Heart right ventricle (tissue), 16 donors: ENCODE data around the gene LAPTM4A. TPM values are rescaled to one million over a fixed set of nuclear protein-coding genes. Genes with fewer than 3 reads are reported as not detected.

ENCODE experiments used
- ATAC-seq, 8 donors: fragments of 200-7000 bp; cut with Tn5 transposase; one replicate each; pipeline ENCODE4 v1.9.1; 2020; ENCODE audit warnings: mild to moderate bottlenecking in 8 of 8, moderate library complexity in 8 of 8, moderate number of reproducible peaks in 1 of 8
- DNase-seq, 2 donors: peaks; one replicate each; pipeline ENCODE4 v3.0.0-alpha.2; 2020
- H3K27ac ChIP-seq, 10 donors: fragments of 200-600 bp; sonication (generic) in 2 of 10; one replicate each; pipeline versions ENCODE4 v1.5.0 to v1.8.0; 2020 to 2022; ENCODE audit warnings: mild to moderate bottlenecking in 3 of 10
- H3K27me3 ChIP-seq, 7 donors: fragments of 200-600 bp; one replicate each; pipeline ENCODE4 v1.8.0; 2021 to 2022; ENCODE audit warnings: mild to moderate bottlenecking in 2 of 7
- H3K36me3 ChIP-seq, 9 donors: fragments of 200-600 bp; sonication (generic) in 1 of 9; one replicate each; pipeline versions ENCODE4 v1.5.0 to v1.8.0; 2020 to 2022; ENCODE audit warnings: mild to moderate bottlenecking in 2 of 9
- H3K4me1 ChIP-seq, 9 donors: fragments of 200-600 bp; sonication (generic) in 1 of 9; one replicate each; pipeline versions ENCODE4 v1.5.0 to v1.8.0; 2020 to 2022; ENCODE audit warnings: mild to moderate bottlenecking in 4 of 9
- H3K4me3 ChIP-seq, 10 donors: fragments of 200-600 bp; sonication (generic) in 2 of 10; one replicate each; pipeline versions ENCODE4 v1.5.0 to v1.8.0; 2020 to 2022; ENCODE audit warnings: mild to moderate bottlenecking in 7 of 10, moderate library complexity in 2 of 10
- H3K9me3 ChIP-seq, 11 donors: fragments of 200-600 bp in 10 of 11; sonication (generic) in 2 of 11; one replicate each; pipeline versions ENCODE4 v1.5.0 to v1.8.0; 2013 to 2022; ENCODE audit warnings: mild to moderate bottlenecking in 2 of 11, control low read depth in 1 of 11, moderate library complexity in 1 of 11
- WGBS, 2 donors: extraction: QIAGEN DNeasy Blood & Tissue Kit; methylation state at CpG; one replicate each; pipeline ENCODE4 v1.1.7; 2013; ENCODE audit warnings: inconsistent platforms in 1 of 2; 5-methylcytosine and 5-hydroxymethylcytosine counted together
- intact Hi-C, 10 donors: fragments of 100-400 bp; cut with DNase I; formaldehyde crosslinking; loops; one replicate each; pipeline versions ENCODE4 v1.11.1 to v1.14.2; 2022
- polyA plus RNA-seq, 2 donors: library from polyadenylated mRNA; stranded (reverse); fragments of 200-250 nt; gene quantifications; one replicate each; pipeline ENCODE4 v1.2.3, GENCODE V29; 2013
- total RNA-seq, 10 donors: library from RNA; stranded (reverse); fragmentation: NEBNext Ultra II Directional in 3 of 10; extraction: Animal tissue kit (Norgen Biotek cat#: 25700) in 3 of 10; gene quantifications; one replicate each; pipeline versions ENCODE4 v1.2.1 to v1.2.4, GENCODE V29; 2021 to 2023
- TF ChIP-seq, protein P1 (sequence below), 9 donors: fragments of 200-600 bp; sonication (generic) in 2 of 9; IDR thresholded peaks; one replicate each; pipeline versions ENCODE4 v1.5.0 to v1.8.0; 2021 to 2022; ENCODE audit warnings: antibody characterized with exemption in 9 of 9, mild to moderate bottlenecking in 5 of 9, moderate library complexity in 1 of 9
- donor health status: Arrhythmogenic right ventricular cardiomyopathy.
- donor health status: ischemic (EF 13 %, LVEDD 7.1; RV severe dilation, severe dysfunction).
- donor health status: healthy with polysubstance abuse.
- donor health status: DM: no; HTN: yes; CAD: no.
- donor health status: DM: no; HTN: no; CAD: no.
- donor health status: ischemic (EF 25% LVEDD 6.9; RV normal size, moderate dysfunction).
- donor health status: ischemic (EF 25% LVEDD 5.7; RV mildly dilated, moderate dysfunction).
- donor health status: healthy.
- donor health status: DM: yes; HTN: yes; CAD: no.
- donor health status: Ischemic cardiomyopathy.
- donor health status: ischemic (EF 35%, LVEDD 5.7; RV mildly dilated, moderate dysfunction).
- donor health status: nonischemic (EF 11% LVEDD 7.7; RV severe dilation, severe dysfunction).
- donor health status: DM: yes; HTN: yes; CAD: no.
- donor health status: PGD.
- donor health status: ischemic (EF 29% LVEDD 5.4; RV normal size, mild dysfunction).
- donor health status: nonischemic (EF 23%, LVEDD 6.1; RV moderate dilation, normal function).

Gene LAPTM4A
- total and polyA plus RNA-seq, 12 donors, result 83.3 to 325 (median 183) TPM

DNA sequence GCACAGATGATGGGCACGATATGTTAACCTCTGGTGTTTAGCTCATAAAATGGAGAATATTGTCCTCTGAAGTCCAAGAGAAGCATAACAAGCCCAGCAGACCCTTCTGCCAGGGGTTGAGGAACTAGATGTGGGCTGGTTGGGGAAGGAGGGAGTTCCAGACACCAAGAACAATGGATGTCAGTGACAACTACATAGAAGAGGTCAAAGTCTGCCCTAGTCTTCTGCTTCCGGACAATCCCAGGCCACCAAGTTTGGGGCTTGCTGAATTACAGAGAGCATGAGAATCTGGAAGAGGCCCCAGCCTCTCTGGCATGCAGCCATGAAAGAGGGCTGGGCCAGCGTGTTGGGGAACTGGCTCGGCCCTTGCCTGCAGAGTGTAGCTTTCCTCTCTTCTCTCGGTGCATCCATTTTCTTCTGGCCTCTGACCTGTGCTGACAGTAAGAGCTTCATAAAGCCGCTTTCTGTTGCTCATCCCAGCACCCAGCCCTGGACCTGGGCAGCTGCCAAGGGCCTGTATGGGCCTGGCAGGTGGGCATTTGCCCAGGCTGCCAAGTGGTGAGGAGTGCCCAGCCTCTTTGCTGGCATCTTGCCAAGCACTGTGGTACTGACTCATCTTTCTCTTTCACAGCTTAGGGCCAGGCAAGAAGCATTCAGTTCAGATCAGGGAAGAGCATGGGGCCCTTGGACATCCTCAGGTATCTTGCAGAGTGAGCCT is 14.6 kb upstream of the LAPTM4A start:
- peak; percentile 44 to 85 (median 74) for ATAC-seq
- intact Hi-C loops, result no loop called here

DNA sequence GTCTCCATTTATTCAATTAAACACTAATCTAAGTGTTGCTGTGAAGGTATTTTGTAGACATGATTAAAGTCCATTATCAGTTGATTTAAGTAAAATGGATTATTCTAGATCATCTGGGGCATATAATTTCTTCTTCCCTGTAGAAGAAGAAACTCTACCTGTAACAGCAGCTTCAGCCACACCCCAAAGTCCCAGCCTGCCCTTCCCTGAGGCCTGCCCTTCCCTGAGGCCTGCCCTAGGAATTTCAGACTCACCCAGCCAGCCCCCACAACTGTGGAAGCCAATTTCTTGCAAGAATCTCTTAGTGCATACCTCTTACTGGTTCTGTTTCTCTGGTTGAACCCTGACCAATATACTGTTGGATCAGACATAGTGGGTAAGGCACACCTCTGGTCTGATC is 13.4 kb upstream of the LAPTM4A start:
- DNase-seq (no peak), ATAC-seq (no peak)
- Histone ChIP-seq H3K27me3 (no peaks in the 10 kb centered on the region), H3K4me3 (no peak overlapping the region), H3K36me3 (no peaks in the 10 kb centered on the region), H3K27ac (no peak overlapping the region), H3K4me1 (peaks cover 0 to 23% (median 10%) of the 10 kb centered on the region in 9 donors), H3K9me3 (peaks cover 0 to 8% (median 0%) of the 10 kb centered on the region in 11 donors)
- intact Hi-C loops, result no loop called here
- TF ChIP-seq, protein P1, sequence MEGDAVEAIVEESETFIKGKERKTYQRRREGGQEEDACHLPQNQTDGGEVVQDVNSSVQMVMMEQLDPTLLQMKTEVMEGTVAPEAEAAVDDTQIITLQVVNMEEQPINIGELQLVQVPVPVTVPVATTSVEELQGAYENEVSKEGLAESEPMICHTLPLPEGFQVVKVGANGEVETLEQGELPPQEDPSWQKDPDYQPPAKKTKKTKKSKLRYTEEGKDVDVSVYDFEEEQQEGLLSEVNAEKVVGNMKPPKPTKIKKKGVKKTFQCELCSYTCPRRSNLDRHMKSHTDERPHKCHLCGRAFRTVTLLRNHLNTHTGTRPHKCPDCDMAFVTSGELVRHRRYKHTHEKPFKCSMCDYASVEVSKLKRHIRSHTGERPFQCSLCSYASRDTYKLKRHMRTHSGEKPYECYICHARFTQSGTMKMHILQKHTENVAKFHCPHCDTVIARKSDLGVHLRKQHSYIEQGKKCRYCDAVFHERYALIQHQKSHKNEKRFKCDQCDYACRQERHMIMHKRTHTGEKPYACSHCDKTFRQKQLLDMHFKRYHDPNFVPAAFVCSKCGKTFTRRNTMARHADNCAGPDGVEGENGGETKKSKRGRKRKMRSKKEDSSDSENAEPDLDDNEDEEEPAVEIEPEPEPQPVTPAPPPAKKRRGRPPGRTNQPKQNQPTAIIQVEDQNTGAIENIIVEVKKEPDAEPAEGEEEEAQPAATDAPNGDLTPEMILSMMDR (IDR thresholded peaks at IDR 0.05), result no peak

More for the DNA sequence above, 14.6 kb upstream of the LAPTM4A start:
- Histone ChIP-seq H3K9me3 (peaks cover 0 to 8% (median 0%) of the 10 kb centered on the region in 11 donors), H3K36me3 (no peaks in the 10 kb centered on the region), H3K4me1 (peaks cover 0 to 25% (median 11%) of the 10 kb centered on the region in 9 donors), H3K4me3 (no peak overlapping the region), H3K27ac (peak overlapping the region in 8 of 10 donors; percentile 4 to 58 (median 46)), H3K27me3 (no peaks in the 10 kb centered on the region)
- WGBS, 2 donors, result 25 to 41% methylated on average over 6 of the region's 6 CpGs
- peak; percentile 62 to 70 for DNase-seq
- TF ChIP-seq, protein P1 (IDR thresholded peaks at IDR 0.05), result no peak

DNA sequence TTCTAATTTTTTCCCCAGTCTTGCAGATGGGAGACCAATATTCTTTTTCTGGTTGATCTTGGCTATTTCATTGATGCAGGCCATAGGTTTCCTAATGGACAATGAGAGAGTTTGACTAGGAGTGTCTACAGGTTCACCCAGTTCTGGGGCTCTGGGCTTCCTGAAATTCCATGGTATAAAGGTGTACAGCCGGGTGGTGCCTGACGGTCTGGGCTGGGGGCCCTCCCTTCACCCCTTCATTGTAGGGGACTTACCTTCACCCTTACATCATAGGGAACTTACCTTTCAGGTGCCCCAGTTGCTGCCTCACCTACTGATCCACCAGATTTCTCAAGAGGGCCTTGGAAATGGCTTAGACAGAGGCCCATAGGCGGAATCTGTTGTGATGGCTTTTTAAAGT is 13.0 kb upstream of the LAPTM4A start:
- TF ChIP-seq, protein P1 (IDR thresholded peaks at IDR 0.05), result no peak
- H3K36me3 ChIP-seq, result no peaks in the 10 kb centered on the region
- no peak overlapping the region for H3K27ac ChIP-seq
- ATAC-seq (no peak), DNase-seq (no peak)
- peaks cover 0 to 8% (median 0%) of the 10 kb centered on the region in 11 donors for H3K9me3 ChIP-seq
- H3K4me1 ChIP-seq, result peaks cover 0 to 23% (median 10%) of the 10 kb centered on the region in 9 donors
- H3K4me3 ChIP-seq, result no peak overlapping the region
- H3K27me3 ChIP-seq, result no peaks in the 10 kb centered on the region
- intact Hi-C loops, result no loop called here
- 97 to 99% methylated on average over 3 of the region's 3 CpGs for WGBS, 2 donors

DNA sequence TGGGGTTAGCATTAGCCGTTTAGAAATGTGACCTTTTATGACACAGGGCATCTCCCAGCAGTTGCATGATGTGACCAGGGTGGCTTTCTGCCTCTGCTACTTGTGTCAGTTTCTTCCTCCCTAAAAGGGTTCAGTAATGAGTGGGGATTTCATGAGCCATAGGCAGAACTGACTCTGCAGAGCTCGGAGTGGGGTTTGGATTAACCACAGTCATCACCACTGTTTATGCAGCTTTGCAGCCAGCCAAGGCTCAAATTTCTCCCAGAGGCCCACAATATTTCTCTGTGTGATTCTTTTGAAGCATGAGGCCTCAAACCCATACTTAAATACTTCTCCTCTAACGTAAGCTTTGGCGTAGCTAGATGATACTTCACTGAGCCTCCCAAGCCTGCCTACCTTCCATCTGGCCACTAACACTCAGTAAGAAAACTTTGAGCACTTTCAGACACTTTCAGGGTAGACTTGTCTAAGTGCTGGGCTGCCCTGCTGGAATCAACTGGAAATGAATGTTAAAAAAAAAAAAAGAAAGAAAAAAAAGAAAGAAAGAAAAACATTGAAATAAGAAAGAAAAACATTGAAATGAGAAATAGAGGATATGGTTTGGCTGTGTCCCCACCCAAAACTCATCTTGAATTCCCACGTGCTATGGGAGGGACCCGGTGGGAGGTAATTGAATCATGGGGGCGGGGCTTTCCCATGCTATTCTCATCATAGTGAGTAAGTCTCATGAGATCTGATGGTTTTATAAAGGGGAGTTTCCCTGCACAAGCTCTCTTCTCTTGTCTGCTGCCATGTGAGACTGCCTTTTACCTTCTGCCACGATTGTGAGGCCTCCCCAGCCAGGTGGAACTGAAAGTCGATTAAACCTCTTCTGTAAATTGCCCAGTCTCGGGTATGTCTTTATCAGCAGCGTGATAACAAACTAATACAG is 11.5 kb upstream of the LAPTM4A start:
- Histone ChIP-seq H3K36me3 (no peaks in the 10 kb centered on the region), H3K4me1 (peaks cover 0 to 23% (median 10%) of the 10 kb centered on the region in 9 donors), H3K4me3 (no peak overlapping the region), H3K27ac (peak overlapping the region in 6 of 10 donors; percentile 33 to 55 (median 48)), H3K27me3 (no peaks in the 10 kb centered on the region), H3K9me3 (peaks cover 0 to 8% (median 0%) of the 10 kb centered on the region in 11 donors)
- intact Hi-C loops, result no loop called here
- TF ChIP-seq, protein P1 (IDR thresholded peaks at IDR 0.05), result no peak
- DNase-seq (peak in 1 of 2 donors; percentile 38), ATAC-seq (peak in 7 of 8 donors; percentile 34 to 82 (median 60))
- WGBS, 2 donors, result 68 to 75% methylated on average over 11 of the region's 11 CpGs
